Hepatocyte (in vitro differentiated cells): Measurements from ENCODE around the gene GPR15. TPM values are rescaled to one million over a fixed set of nuclear protein-coding genes. Genes with fewer than 3 reads are reported as not detected.

Experiments used
- DNase-seq: peaks from one replicate; pipeline ENCODE4 v3.0.0-alpha.2; 2016; ENCODE audit warnings: low spot score
- H2AFZ ChIP-seq: fragments of 200-600 bp; sonication (generic); 2 replicates; pipeline ENCODE4 v1.6.0; 2016; ENCODE audit warnings: antibody characterized with exemption, mild to moderate bottlenecking
- H3K27ac ChIP-seq: fragments of 200-600 bp; sonication (generic); 2 replicates; pipeline ENCODE4 v1.5.1; 2016; ENCODE audit warnings: mild to moderate bottlenecking
- H3K27me3 ChIP-seq: fragments of 200-600 bp; sonication (generic); 2 replicates; pipeline ENCODE4 v1.6.1; 2016
- H3K36me3 ChIP-seq: fragments of 200-600 bp; sonication (generic); replicated peaks from 2 replicates; pipeline ENCODE4 v1.5.1; 2016; ENCODE audit warnings: low read depth; ENCODE audit not compliant: insufficient read depth
- H3K4me1 ChIP-seq: fragments of 200-600 bp; sonication (generic); 2 replicates; pipeline ENCODE4 v1.5.1; 2016; ENCODE audit warnings: mild to moderate bottlenecking, moderate library complexity; ENCODE audit not compliant: insufficient read depth
- H3K4me2 ChIP-seq: fragments of 200-600 bp; sonication (generic); 2 replicates; pipeline ENCODE4 v1.6.0; 2016
- H3K4me3 ChIP-seq: fragments of 200-600 bp; sonication (generic); 2 replicates; pipeline ENCODE4 v1.5.1; 2016; ENCODE audit warnings: mild to moderate bottlenecking
- H3K79me2 ChIP-seq: fragments of 200-600 bp; sonication (generic); 2 replicates; pipeline ENCODE4 v1.6.0; 2017; ENCODE audit warnings: mild to moderate bottlenecking
- H3K9me2 ChIP-seq: fragments of 200-600 bp; sonication (generic); replicated peaks from 2 replicates; pipeline ENCODE4 v1.6.0; 2017; ENCODE audit warnings: mild to moderate bottlenecking; ENCODE audit not compliant: insufficient read depth
- H3K9me3 ChIP-seq: fragments of 200-600 bp; sonication (generic); 2 replicates; pipeline ENCODE4 v1.5.1; 2016; ENCODE audit warnings: low read depth, mild to moderate bottlenecking
- H4K20me1 ChIP-seq: fragments of 200-600 bp; sonication (generic); 2 replicates; pipeline ENCODE4 v1.6.0; 2016; ENCODE audit warnings: mild to moderate bottlenecking; ENCODE audit not compliant: insufficient read depth, poor library complexity, severe bottlenecking
- CTCF ChIP-seq: fragments of 200-600 bp; sonication (generic); IDR thresholded peaks from 2 replicates; pipeline ENCODE4 v1.5.1; 2016; ENCODE audit warnings: antibody characterized with exemption, mild to moderate bottlenecking; ENCODE audit not compliant: poor library complexity
- EZH2 ChIP-seq: fragments of 200-600 bp; sonication (generic); IDR thresholded peaks from 2 replicates; pipeline ENCODE4 v1.6.1; 2016; ENCODE audit warnings: antibody characterized with exemption, mild to moderate bottlenecking, borderline replicate concordance
- EZH2phosphoT487 ChIP-seq: fragments of 200-600 bp; sonication (generic); IDR thresholded peaks from one replicate; pipeline ENCODE4 v1.6.1; 2018; ENCODE audit warnings: antibody characterized with exemption, mild to moderate bottlenecking, low read depth, moderate library complexity; ENCODE audit not compliant: unreplicated experiment, severe bottlenecking
- WGBS: methylation state at CpG from one replicate; pipeline ENCODE4 v1.1.6; 2016; ENCODE audit warnings: low lambda C conversion rate; ENCODE audit errors: missing lambda C conversion rate; 5-methylcytosine and 5-hydroxymethylcytosine counted together
- polyA plus RNA-seq: library from polyadenylated mRNA; unstranded; fragments of >200 nt; fragmentation: Nextera tagmentation; extraction: Ambion mirVana; gene quantifications from 2 replicates; pipeline ENCODE4 v1.2.1, GENCODE V29; 2016
- total RNA-seq: library from RNA; depleted of rRNA; stranded (reverse); fragments of >200 nt; gene quantifications from 2 replicates; pipeline ENCODE4 v1.2.3, GENCODE V29; 2014

The GPR15 gene
- total and polyA plus RNA-seq, 2 experiments from 2014 or later, result not detected

DNA sequence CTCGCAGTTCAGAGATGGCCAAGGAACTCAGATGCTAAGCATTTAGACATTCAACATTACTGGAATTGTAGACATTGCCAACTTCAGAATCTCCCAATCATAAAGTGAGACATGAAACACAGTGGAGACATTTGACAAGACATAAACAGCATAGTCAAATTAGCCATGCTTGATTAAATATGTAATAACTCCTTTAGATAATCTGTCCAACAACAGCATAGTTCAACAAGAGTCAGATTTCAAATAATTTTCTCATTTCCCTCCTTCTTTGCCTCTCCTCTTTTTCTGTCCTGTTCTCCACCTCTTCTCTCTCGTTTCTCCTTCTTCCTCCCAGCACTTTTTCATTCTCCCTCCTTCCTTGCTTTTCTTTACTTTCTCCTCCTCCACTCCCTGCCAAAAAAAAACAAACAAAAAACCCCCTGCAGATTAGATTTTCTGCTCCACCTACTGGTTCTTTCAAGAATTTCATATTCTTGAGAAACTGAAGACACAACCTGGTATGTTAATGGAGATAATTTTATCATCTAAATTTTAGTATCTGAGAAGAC is 41.5 kb downstream of the GPR15 start:
- H2AFZ ChIP-seq, result no peak overlapping the region
- no peaks in the 10 kb centered on the region for H3K4me1 ChIP-seq
- no peaks in the 10 kb centered on the region for H4K20me1 ChIP-seq
- no peak overlapping the region for H3K4me2 ChIP-seq
- no peaks in the 10 kb centered on the region for H3K36me3 ChIP-seq
- DNase-seq, result peak; percentile 29
- H3K4me3 ChIP-seq, result no peak overlapping the region
- no peaks in the 10 kb centered on the region for H3K79me2 ChIP-seq
- no peaks in the 10 kb centered on the region for H3K9me3 ChIP-seq
- H3K27me3 ChIP-seq, result no peaks in the 10 kb centered on the region
- no peak overlapping the region for H3K27ac ChIP-seq
- TF ChIP-seq EZH2 (no peak), CTCF (peak; percentile 55), EZH2phosphoT487 (no peak)
- WGBS, result 41% methylated on average over 2 of the region's 2 CpGs
- H3K9me2 ChIP-seq, result no peaks in the 10 kb centered on the region

- H3K9me3 ChIP-seq, result no peaks in the 10 kb centered on the region
- DNase-seq, result no peak
- no peaks in the 10 kb centered on the region for H3K27me3 ChIP-seq
- no peaks in the 10 kb centered on the region for H4K20me1 ChIP-seq
- H3K27ac ChIP-seq, result no peak overlapping the region
- H3K9me2 ChIP-seq, result no peaks in the 10 kb centered on the region
- H3K79me2 ChIP-seq, result no peaks in the 10 kb centered on the region
- no peaks in the 10 kb centered on the region for H3K4me1 ChIP-seq
- no peaks in the 10 kb centered on the region for H3K36me3 ChIP-seq
- no peak overlapping the region for H2AFZ ChIP-seq
- TF ChIP-seq EZH2, result no peak
- TF ChIP-seq EZH2phosphoT487, result no peak
- no peak for TF ChIP-seq CTCF
- WGBS, result 58% methylated on average over 6 of the region's 6 CpGs
- no peak overlapping the region for H3K4me3 ChIP-seq
- no peak overlapping the region for H3K4me2 ChIP-seq
These were observed 42.4 kb downstream of the GPR15 start for GRCh38 chr3:98574132-98574531.

GRCh38 chr3:98577178-98577895 is 45.6 kb downstream of the GPR15 start:
- DNase-seq, result no peak
- Histone ChIP-seq H4K20me1 (no peaks in the 10 kb centered on the region), H3K9me3 (no peaks in the 10 kb centered on the region), H3K4me2 (no peak overlapping the region), H3K9me2 (no peaks in the 10 kb centered on the region), H3K4me1 (no peaks in the 10 kb centered on the region), H3K36me3 (no peaks in the 10 kb centered on the region), H3K4me3 (no peak overlapping the region), H3K27me3 (no peaks in the 10 kb centered on the region), H2AFZ (no peak overlapping the region), H3K79me2 (no peaks in the 10 kb centered on the region), H3K27ac (no peak overlapping the region)
- 83% methylated on average over 4 of the region's 4 CpGs for WGBS
- TF ChIP-seq EZH2, result no peak
- no peak for TF ChIP-seq CTCF
- no peak for TF ChIP-seq EZH2phosphoT487
